ACC112 (cell line): ENCODE results near the gene PPT1.

ENCODE experiments used
- H2AFZ ChIP-seq: fragments of 200-600 bp; sonication (generic); one replicate; pipeline ENCODE4 v1.6.0; 2017; ENCODE audit warnings: antibody characterized with exemption, low read length; ENCODE audit not compliant: unreplicated experiment
- H3K27ac ChIP-seq: fragments of 200-600 bp; sonication (generic); 2 replicates; pipeline ENCODE4 v1.5.1; 2014; ENCODE audit warnings: low read depth, mild to moderate bottlenecking, antibody characterized with exemption, low read length, moderate library complexity
- H3K27me3 ChIP-seq: fragments of 200-600 bp; sonication (generic); 2 replicates; pipeline ENCODE4 v1.6.1; 2014; ENCODE audit warnings: mild to moderate bottlenecking, antibody characterized with exemption, low read length, moderate library complexity, mixed read lengths; ENCODE audit not compliant: insufficient read depth
- H3K36me3 ChIP-seq: fragments of 200-600 bp; sonication (generic); 2 replicates; pipeline ENCODE4 v1.6.1; 2016; ENCODE audit warnings: mild to moderate bottlenecking, antibody characterized with exemption, low read length, moderate library complexity, mixed read lengths; ENCODE audit not compliant: insufficient read depth
- H3K4me1 ChIP-seq: fragments of 200-600 bp; sonication (generic); one replicate; pipeline ENCODE4 v1.6.1; 2016; ENCODE audit warnings: low read length, mixed read lengths; ENCODE audit not compliant: insufficient read depth, unreplicated experiment, control insufficient read depth
- H3K4me3 ChIP-seq: fragments of 200-600 bp; sonication (generic); 2 replicates; pipeline ENCODE4 v1.5.1; 2014; ENCODE audit warnings: mild to moderate bottlenecking, low read depth, low read length
- H3K79me2 ChIP-seq: fragments of 200-600 bp; sonication (generic); one replicate; pipeline ENCODE4 v1.6.0; 2016; ENCODE audit warnings: low read length; ENCODE audit not compliant: control insufficient read depth, unreplicated experiment, insufficient read depth

The PPT1 gene

GRCh38 chr1:40030528-40031135 is 66.4 kb downstream of the PPT1 start:
- no peaks in the 10 kb centered on the region for H3K79me2 ChIP-seq
- H3K27ac ChIP-seq, result no peak overlapping the region
- H3K4me3 ChIP-seq, result no peak overlapping the region
- H3K4me1 ChIP-seq, result peaks cover 3% of the 10 kb centered on the region
- H3K27me3 ChIP-seq, result no peaks in the 10 kb centered on the region
- no peaks in the 10 kb centered on the region for H3K36me3 ChIP-seq
- no peak overlapping the region for H2AFZ ChIP-seq

GRCh38 chr1:40029608-40030007 is 67.4 kb downstream of the PPT1 start:
- H3K36me3 ChIP-seq, result no peaks in the 10 kb centered on the region
- no peak overlapping the region for H3K27ac ChIP-seq
- peaks cover 3% of the 10 kb centered on the region for H3K4me1 ChIP-seq
- H3K79me2 ChIP-seq, result no peaks in the 10 kb centered on the region
- no peaks in the 10 kb centered on the region for H3K27me3 ChIP-seq
- H3K4me3 ChIP-seq, result no peak overlapping the region
- H2AFZ ChIP-seq, result no peak overlapping the region

GRCh38 chr1:40027647-40028046 is 69.4 kb downstream of the PPT1 start:
- Histone ChIP-seq H3K36me3 (no peaks in the 10 kb centered on the region), H2AFZ (no peak overlapping the region), H3K27me3 (no peaks in the 10 kb centered on the region), H3K4me1 (peaks cover 3% of the 10 kb centered on the region), H3K27ac (no peak overlapping the region), H3K79me2 (no peaks in the 10 kb centered on the region), H3K4me3 (no peak overlapping the region)

- no peak overlapping the region for H2AFZ ChIP-seq
- no peak overlapping the region for H3K4me3 ChIP-seq
- H3K27ac ChIP-seq, result no peak overlapping the region
- H3K79me2 ChIP-seq, result no peaks in the 10 kb centered on the region
- no peaks in the 10 kb centered on the region for H3K27me3 ChIP-seq
- H3K4me1 ChIP-seq, result no peaks in the 10 kb centered on the region
- H3K36me3 ChIP-seq, result no peaks in the 10 kb centered on the region
Measured at GRCh38 chr1:40024671-40025070, 72.4 kb downstream of the PPT1 start.

- H3K27ac ChIP-seq, result no peak overlapping the region
- no peaks in the 10 kb centered on the region for H3K36me3 ChIP-seq
- H3K4me1 ChIP-seq, result no peaks in the 10 kb centered on the region
- H2AFZ ChIP-seq, result no peak overlapping the region
- H3K27me3 ChIP-seq, result no peaks in the 10 kb centered on the region
- H3K4me3 ChIP-seq, result no peak overlapping the region
- no peaks in the 10 kb centered on the region for H3K79me2 ChIP-seq
Measured at GRCh38 chr1:40023379-40023944, 73.6 kb downstream of the PPT1 start.
